ENCODE measurements around the gene PEX16.

Gene PEX16

GRCh38 chr11:45917623-45918330 is at the start of gene PEX16:
PEX16 (minus strand) TSS chr11:45917877; CDS start chr11:45917811, 66 bp downstream.
- peak; percentile 86 for DNase-seq (ENCODE audit: low read depth)

GRCh38 chr11:45964911-45965389 is 47.3 kb upstream of the PEX16 start:
- DNase-seq (ENCODE audit: low read depth): peak; percentile 27

- DNase-seq (ENCODE audit: low read depth): no peak
These were observed 44.1 kb upstream of the PEX16 start for GRCh38 chr11:45961751-45962240.

DNA sequence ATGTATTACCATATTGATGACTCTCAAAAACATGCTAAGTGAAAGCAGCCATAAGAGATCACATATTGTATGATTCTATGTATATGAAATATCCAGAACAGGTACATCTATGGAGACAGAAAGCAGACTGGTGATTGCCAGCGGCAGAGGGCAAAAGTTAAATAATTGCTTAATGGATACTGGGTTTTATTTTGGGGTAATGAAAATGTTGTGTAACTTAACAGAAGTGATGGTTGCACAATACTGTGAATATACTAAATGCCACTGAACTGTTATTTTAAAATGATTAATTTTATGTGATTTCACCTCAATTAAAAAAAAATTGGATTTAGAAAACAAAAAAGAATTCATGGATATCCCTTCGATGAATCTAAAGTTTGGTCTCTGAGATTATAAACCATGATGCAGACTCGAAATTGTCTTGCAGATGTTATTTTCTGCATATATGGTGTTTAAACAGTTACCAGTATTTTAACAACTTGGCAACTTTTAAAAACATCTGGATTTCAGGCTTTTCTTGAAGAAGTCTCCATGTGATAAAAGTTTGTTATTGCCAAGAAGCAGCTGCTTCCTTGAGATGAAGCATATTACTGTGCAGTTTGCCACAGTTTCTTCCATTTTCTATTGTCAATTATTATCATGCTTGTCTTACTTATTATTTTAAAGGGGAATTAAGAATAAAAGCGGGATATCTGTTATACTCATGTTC is 42.9 kb upstream of the PEX16 start:
- no peak for DNase-seq (ENCODE audit: low read depth)

GRCh38 chr11:45959851-45960250 is 42.2 kb upstream of the PEX16 start:
- DNase-seq (ENCODE audit: low read depth): no peak

GRCh38 chr11:45949992-45950407 is 32.3 kb upstream of the PEX16 start:
- DNase-seq (ENCODE audit: low read depth): no peak

- DNase-seq (ENCODE audit: low read depth): no peak
These were observed 30.7 kb upstream of the PEX16 start for GRCh38 chr11:45948356-45948755.

- no peak for DNase-seq (ENCODE audit: low read depth)
These were observed 30.2 kb upstream of the PEX16 start for GRCh38 chr11:45947885-45948284.

- no peak for DNase-seq (ENCODE audit: low read depth)
These were observed 27.8 kb upstream of the PEX16 start for GRCh38 chr11:45945397-45945999.

- no peak for DNase-seq (ENCODE audit: low read depth)
These were observed 24.7 kb upstream of the PEX16 start for GRCh38 chr11:45942381-45942780.

DNA sequence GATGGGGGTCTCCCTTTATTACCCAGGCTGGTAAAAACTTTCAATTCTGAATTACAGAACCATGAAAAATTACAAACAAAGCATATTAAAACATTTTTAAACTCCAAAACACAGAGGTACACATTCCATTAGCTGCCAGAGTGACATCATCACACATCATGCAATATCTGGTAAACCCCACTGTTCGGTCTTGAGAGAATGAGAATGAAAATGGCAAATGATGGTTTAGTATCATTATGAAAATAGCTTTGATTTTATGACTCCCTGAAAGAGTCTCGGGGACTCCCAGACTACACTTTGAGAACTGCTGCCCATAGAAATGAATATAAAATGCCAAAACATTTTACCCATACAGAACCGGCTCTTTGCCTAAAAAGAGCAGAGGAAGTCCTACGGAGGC is 23.6 kb upstream of the PEX16 start:
- DNase-seq (ENCODE audit: low read depth): no peak

DNA sequence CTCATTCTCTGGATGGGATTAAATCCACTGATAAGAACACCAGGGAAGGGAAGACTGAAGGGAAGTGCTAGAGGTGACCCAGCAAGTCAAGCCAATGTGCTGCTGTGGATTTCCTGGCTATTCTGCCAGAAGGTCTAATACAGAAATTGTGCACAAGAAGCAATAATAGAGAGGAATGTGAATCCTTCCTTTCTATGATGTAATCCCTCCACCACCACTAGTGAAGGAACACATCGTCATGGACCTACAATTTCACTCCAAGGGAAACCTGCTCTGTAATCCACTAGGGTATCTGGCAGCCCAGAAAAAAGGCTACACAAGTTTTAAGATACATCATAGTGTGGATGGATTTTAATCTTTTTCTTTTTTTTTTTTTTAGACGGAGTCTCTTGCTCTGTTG is 22.2 kb upstream of the PEX16 start:
- no peak for DNase-seq (ENCODE audit: low read depth)

- DNase-seq (ENCODE audit: low read depth): no peak
These were observed 20.2 kb upstream of the PEX16 start for GRCh38 chr11:45937916-45938315.

- DNase-seq (ENCODE audit: low read depth): no peak
These were observed 18.9 kb upstream of the PEX16 start for GRCh38 chr11:45936511-45937054.

- no peak for DNase-seq (ENCODE audit: low read depth)
These were observed 17.8 kb upstream of the PEX16 start for GRCh38 chr11:45935349-45936064.

DNA sequence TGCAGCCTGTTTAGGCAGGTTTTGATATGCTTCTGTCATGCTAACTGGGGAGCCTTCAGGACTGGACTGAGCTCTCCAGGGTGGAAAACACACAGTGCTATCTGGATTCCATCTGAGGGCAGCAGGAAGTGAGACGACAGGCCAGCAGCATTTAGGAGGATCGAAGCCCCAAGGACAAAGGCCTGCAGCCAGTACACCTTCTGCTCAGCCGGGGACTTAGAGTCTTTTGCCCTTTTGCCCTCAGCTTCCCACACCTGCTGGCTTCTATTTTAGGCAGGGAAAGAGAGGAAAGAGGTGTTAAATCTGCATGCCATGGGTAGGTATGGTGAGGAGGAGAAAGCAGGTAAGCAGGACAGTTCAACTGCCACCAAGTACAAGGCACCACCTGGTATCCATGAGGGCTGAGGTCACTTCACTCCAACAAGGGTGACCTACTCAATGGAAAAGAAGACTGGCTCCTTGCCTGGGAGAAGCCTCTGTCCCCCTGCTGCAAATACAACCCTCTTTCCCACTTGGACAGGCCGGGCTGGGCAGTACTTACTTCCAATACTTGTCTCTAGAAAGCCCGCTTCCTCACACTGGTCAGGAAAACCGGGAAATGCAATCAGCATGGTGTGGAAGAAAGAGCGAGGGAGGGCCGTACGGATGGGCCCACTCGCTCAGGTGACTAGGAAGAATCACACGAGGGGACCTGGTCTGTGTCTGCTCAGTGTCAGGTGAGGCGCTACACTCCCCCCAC is 17.1 kb upstream of the PEX16 start:
- no peak for DNase-seq (ENCODE audit: low read depth)

GRCh38 chr11:45933846-45934579 is 16.3 kb upstream of the PEX16 start:
- DNase-seq (ENCODE audit: low read depth): no peak

DNA sequence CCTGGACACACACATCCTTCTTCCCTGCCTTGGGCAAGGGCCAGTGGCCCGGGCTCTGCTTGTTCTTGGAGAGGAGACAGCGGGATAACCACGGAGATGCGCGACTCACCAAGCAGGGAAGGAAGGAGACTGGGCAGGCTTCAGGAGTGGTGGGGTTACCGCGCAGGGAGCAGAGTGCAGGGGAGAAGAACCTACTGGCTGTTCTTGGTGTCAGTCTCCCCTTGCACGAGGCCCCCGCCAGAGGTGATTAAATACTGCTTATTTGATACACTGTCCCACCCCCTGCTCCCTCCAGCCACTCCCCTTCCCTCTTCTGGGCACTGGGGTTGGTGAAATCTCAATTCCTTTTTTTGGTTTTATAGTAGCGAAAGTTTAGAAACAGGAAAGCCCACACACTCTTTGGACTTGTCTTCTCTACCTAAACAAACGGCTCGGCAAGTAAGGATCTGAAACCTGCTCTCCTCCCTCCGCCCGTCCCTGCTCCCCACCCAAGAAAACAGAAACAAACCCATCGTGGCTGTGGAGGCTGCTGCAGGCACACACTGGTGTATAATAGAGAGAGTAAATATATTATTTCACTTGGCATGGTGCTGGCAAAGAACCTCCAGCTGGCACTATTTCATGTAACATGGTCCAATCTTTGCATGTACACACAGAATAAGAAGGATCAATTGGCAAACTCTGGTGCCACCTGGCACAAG is 15.6 kb upstream of the PEX16 start:
- no peak for DNase-seq (ENCODE audit: low read depth)

GRCh38 chr11:45932217-45932616 is 14.5 kb upstream of the PEX16 start:
- DNase-seq (ENCODE audit: low read depth): no peak

DNA sequence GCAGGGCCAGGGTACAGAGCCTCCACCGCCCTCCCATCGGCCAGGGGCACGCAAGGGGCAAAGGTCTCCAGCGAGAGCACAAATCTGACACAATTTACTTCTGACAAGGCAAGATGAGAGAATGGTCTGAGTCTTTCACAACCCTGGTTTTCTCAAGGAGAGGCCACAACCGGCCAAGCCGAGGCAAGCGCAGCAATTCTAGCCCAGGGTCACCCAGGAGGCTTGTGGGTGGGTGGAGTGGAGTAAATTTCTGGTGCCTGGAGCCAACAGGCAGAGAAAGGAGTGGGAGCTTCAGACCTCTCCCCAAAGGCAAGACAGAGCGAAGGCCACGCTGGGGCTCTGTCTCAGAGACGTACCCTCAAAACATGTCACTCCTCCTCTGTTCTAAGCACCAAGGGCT is 14.1 kb upstream of the PEX16 start:
- no peak for DNase-seq (ENCODE audit: low read depth)
